HepG2 (cell line): ENCODE measurements around the gene TRERF1. TPM values are rescaled to one million over a fixed set of nuclear protein-coding genes. Genes with fewer than 3 reads are reported as not detected.

ENCODE experiments used
- ATAC-seq: fragments of 200-7000 bp; cut with Tn5 transposase; 3 replicates; pipeline ENCODE4 v1.9.1; 2020; ENCODE audit warnings: mild to moderate bottlenecking, moderate library complexity
- BruUV-seq: library from RNA; stranded (reverse); fragments of 400-500 nt; replicated peaks from 2 replicates; lab custom pipeline; 2021; lab: Mats Ljungman, UMichigan
- CTCF ChIA-PET: fragments of 300-600 bp; formaldehyde crosslinking; extraction: SDS; loops from one replicate; lab custom pipeline; 2021; ENCODE audit warnings: low total read pairs, inconsistent platforms, low intra/inter-chr PET ratio; lab: Yijun Ruan, JAX
- POLR2A ChIA-PET: fragments of 350-600 bp; sonication (Branson Sonifier 250); formaldehyde crosslinking; loops from one replicate; lab custom pipeline; 2020; ENCODE audit warnings: antibody characterized with exemption, inconsistent platforms; lab: Yijun Ruan, JAX
- DNase-seq: peaks from one replicate; pipeline ENCODE4 v3.0.0-alpha.2; 2015; ENCODE audit warnings: low spot score
- FAIRE-seq: peaks from 3 replicates; lab custom pipeline; 2011; peaks lifted over from hg19 to GRCh38; lab: Jason Lieb, UNC
- H2AFZ ChIP-seq: one replicate; pipeline ENCODE4 v1.6.1; 2011; ENCODE audit warnings: low read length, inconsistent platforms
- H3K27ac ChIP-seq: fragments of 300-600 bp; 3 replicates; pipeline ENCODE4 v1.8.0; 2011; ENCODE audit warnings: mixed run types, mild to moderate bottlenecking, mixed read lengths, low read length, inconsistent platforms; ENCODE audit not compliant: insufficient read depth; ENCODE audit errors: extremely low read length
- H3K27me3 ChIP-seq, 2 experiments: fragments of 200-600 bp in 1 of 2; 2 replicates in 1 of 2; 3 replicates in 1 of 2; pipeline versions ENCODE4 v1.6.0 to v1.8.0; 2011; ENCODE audit warnings: low read length in 2 of 2, mild to moderate bottlenecking in 2 of 2, moderate library complexity in 2 of 2, inconsistent platforms in 1 of 2; ENCODE audit not compliant: insufficient read depth in 2 of 2, control insufficient read depth in 1 of 2
- H3K36me3 ChIP-seq, 2 experiments: fragments of 200-600 bp in 1 of 2; replicated peaks in 1 of 2; 2 replicates in 1 of 2; 3 replicates in 1 of 2; pipeline versions ENCODE4 v1.5.1 to v1.8.0; 2011; ENCODE audit warnings: low read length in 2 of 2, inconsistent platforms in 1 of 2; ENCODE audit not compliant: insufficient read depth in 2 of 2, control insufficient read depth in 1 of 2
- H3K4me1 ChIP-seq: 2 replicates; pipeline ENCODE4 v1.5.1; 2012; ENCODE audit warnings: low read length, inconsistent platforms; ENCODE audit not compliant: insufficient read depth
- H3K4me2 ChIP-seq: 2 replicates; pipeline ENCODE4 v1.6.0; 2011; ENCODE audit warnings: low read depth, low read length, inconsistent platforms
- H3K4me3 ChIP-seq, 3 experiments: fragments of 200-600 bp in 1 of 3; sonication (generic), shearing (Covaris generic) in 1 of 3; replicated peaks in 1 of 3; 2 replicates each; pipeline ENCODE4 v1.5.1; 2011 to 2016; ENCODE audit warnings: low read length in 3 of 3, inconsistent platforms in 2 of 3, low read depth in 2 of 3, mild to moderate bottlenecking in 2 of 3, control low read depth in 1 of 3, mixed read lengths in 1 of 3; ENCODE audit not compliant: insufficient read depth in 1 of 3
- H3K79me2 ChIP-seq: one replicate; pipeline ENCODE4 v1.6.1; 2011; ENCODE audit warnings: low read length, inconsistent platforms; ENCODE audit not compliant: insufficient read depth
- H3K9ac ChIP-seq: 2 replicates; pipeline ENCODE4 v1.6.0; 2011; ENCODE audit warnings: mild to moderate bottlenecking, low read depth, low read length, inconsistent platforms; ENCODE audit not compliant: insufficient read depth
- H3K9me3 ChIP-seq: 2 replicates; pipeline ENCODE4 v1.5.1; 2012; ENCODE audit warnings: mild to moderate bottlenecking, low read length
- H4K20me1 ChIP-seq: 2 replicates; pipeline ENCODE4 v1.6.0; 2011; ENCODE audit warnings: inconsistent platforms, mild to moderate bottlenecking, low read length, moderate library complexity; ENCODE audit not compliant: insufficient read depth
- FOXK1 ChIP-seq: sonication (generic); formaldehyde crosslinking; IDR thresholded peaks from 2 replicates; pipeline ENCODE4 v1.4.0; 2020; ENCODE audit warnings: low read depth, missing genetic modification reagents, borderline replicate concordance
- MED8 ChIP-seq: sonication (generic); formaldehyde crosslinking; IDR thresholded peaks from 2 replicates; pipeline ENCODE4 v1.8.1; 2023; ENCODE audit warnings: mild to moderate bottlenecking, missing genetic modification reagents; ENCODE audit not compliant: insufficient replicate concordance
- SMAD3 ChIP-seq: sonication (generic); formaldehyde crosslinking; IDR thresholded peaks from 2 replicates; pipeline ENCODE4 v1.4.0; 2020; ENCODE audit warnings: missing genetic modification reagents
- SMARCE1 ChIP-seq: fragments of 450-650 bp; IDR thresholded peaks from 2 replicates; pipeline ENCODE4 v1.6.1; 2017; ENCODE audit warnings: borderline replicate concordance
- WGBS: methylation state at CpG from one replicate; pipeline ENCODE4 v1.1.6; 2017; ENCODE audit warnings: low lambda C conversion rate; 5-methylcytosine and 5-hydroxymethylcytosine counted together
- in situ Hi-C: cut with HindIII; loops from 2 replicates; pipeline ENCODE4 v1.10.0; 2017; ENCODE audit warnings: low pct_unique_long_range_greater_than_20kb; ENCODE audit not compliant: extremely low pct_ligation_motif_present
- intact Hi-C: fragments of 100-400 bp; cut with micrococcal nuclease; formaldehyde crosslinking; loops from one replicate; pipeline ENCODE4 v1.10.0; 2022; ENCODE audit not compliant: unreplicated experiment
- polyA plus RNA-seq, 8 experiments: library from polyadenylated mRNA; depleted of rRNA in 3 of 8; stranded (reverse) in 7 of 8; unstranded in 1 of 8; fragments of >200 nt; fragmentation: Illumina TruSeq in 4 of 8; extraction: Trizol in 4 of 8; gene quantifications; 2 replicates each; pipeline versions ENCODE4 v1.2.1 to v1.2.3, GENCODE V29; 2011 to 2016; ENCODE audit warnings: low read depth in 4 of 8, missing spikeins in 1 of 8, mixed read lengths in 1 of 8; ENCODE audit not compliant: insufficient read depth in 1 of 8
- total RNA-seq, 5 experiments: library from RNA; depleted of rRNA; stranded (reverse); fragments of >200 nt; fragmentation: Illumina TruSeq; extraction: Trizol; gene quantifications; 2 replicates each; pipeline ENCODE4 v1.2.3, GENCODE V29; 2016; ENCODE audit warnings: low read depth in 1 of 5
- TF ChIP-seq, protein P1 (sequence below), 2 experiments: fragments of 450-650 bp in 1 of 2; sonication (generic) in 1 of 2; formaldehyde crosslinking; IDR thresholded peaks; 2 replicates each; pipeline versions ENCODE4 v1.5.0 to v1.8.0; 2020 to 2022; ENCODE audit warnings: mild to moderate bottlenecking in 1 of 2, missing genetic modification reagents in 1 of 2

The TRERF1 gene
- total and polyA plus RNA-seq, 2 of the 13 experiments (the other 11 are each of a cell fraction or from before 2014, with no cell fraction given) = 0.02 TPM; not detected in 1

DNA sequence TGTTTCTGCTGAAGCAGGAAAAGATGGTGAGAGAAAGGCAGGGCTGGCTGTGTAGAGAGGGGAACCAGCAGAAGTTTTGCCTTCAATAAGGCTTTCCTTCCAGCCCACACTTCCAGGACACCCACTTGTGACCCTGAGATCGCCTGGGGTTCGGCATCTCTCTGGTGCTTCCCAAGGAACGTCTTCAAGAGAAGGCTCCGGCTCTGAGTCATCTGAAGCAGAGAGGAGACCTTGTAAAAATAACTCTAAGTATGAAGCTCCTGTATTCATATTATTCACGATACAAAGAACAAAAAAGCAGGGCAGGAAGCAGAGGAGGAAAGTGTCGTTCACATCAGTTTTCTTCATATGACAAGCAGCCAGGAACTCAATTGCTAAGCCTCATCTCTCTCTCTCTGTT lies 138.7 kb downstream of the TRERF1 start:
- POLR2A ChIA-PET = no interaction called here
- intact Hi-C loops = no loop called here
- CTCF ChIA-PET = no interaction called here
- DNase-seq (no peak), FAIRE-seq (no peak), ATAC-seq (no peak)
- H3K9me3 ChIP-seq = no peaks in the 10 kb centered on the region
- H3K79me2 ChIP-seq = no peaks in the 10 kb centered on the region
- no peaks in the 10 kb centered on the region for H4K20me1 ChIP-seq
- no peak for TF ChIP-seq MED8 (CRISPR knock-in tag)
- TF ChIP-seq, all 625 proteins: peak for 0
- in situ Hi-C loops = no loop called here
- H3K4me3 ChIP-seq = no peak overlapping the region
- H2AFZ ChIP-seq = no peak overlapping the region
- H3K27me3 ChIP-seq = peaks cover 4 to 23% of the 10 kb centered on the region in 2 experiments; a peak in 4 of 5 replicates
- no peak overlapping the region for H3K9ac ChIP-seq
- WGBS = 33% methylated on average over 6 of the region's 6 CpGs
- no TSS peak for BruUV-seq
- H3K4me2 ChIP-seq = no peak overlapping the region
- no peaks in the 10 kb centered on the region for H3K36me3 ChIP-seq
- peaks cover 13% of the 10 kb centered on the region; the same call in 1 of the 2 replicates for H3K4me1 ChIP-seq
- H3K27ac ChIP-seq = no peak overlapping the region

DNA sequence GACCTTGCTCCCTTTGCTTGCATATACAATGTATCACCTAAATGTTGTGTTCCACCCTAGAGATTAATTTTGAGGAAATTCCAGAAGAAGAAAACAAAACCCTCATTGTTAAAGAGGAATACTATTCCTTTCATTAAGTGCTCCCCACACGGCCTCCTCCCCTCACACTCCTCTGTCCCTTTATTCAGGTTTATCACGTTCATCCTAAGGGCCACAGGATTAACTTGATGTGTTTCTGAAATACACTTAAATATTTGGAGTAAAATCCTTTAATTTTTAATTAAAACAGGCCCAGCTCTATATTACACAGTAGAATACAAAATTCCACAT lies 144.6 kb downstream of the TRERF1 start:
- no peaks in the 10 kb centered on the region for H3K4me1 ChIP-seq
- peaks cover 2 to 23% of the 10 kb centered on the region in 2 experiments; a peak in 1 of 5 replicates for H3K27me3 ChIP-seq
- H3K9ac ChIP-seq = no peak overlapping the region
- DNase-seq (no peak), ATAC-seq (no peak), FAIRE-seq (no peak)
- ChIA-PET POLR2A (no interaction called here), CTCF (no interaction called here)
- no peaks in the 10 kb centered on the region for H3K9me3 ChIP-seq
- H3K36me3 ChIP-seq = no peaks in the 10 kb centered on the region
- H3K4me3 ChIP-seq = no peak overlapping the region
- H4K20me1 ChIP-seq = no peaks in the 10 kb centered on the region
- H2AFZ ChIP-seq = no peak overlapping the region
- no peaks in the 10 kb centered on the region for H3K79me2 ChIP-seq
- H3K27ac ChIP-seq = no peak overlapping the region
- H3K4me2 ChIP-seq = no peak overlapping the region
- BruUV-seq = no TSS peak
- intact Hi-C loops = loop anchor here (5.0 kb wide), 1 partner anchor 225 kb away; no protein-coding TSS in a partner anchor
- in situ Hi-C loops = loop anchor here (5.0 kb wide), 1 partner anchor 240 kb away; no protein-coding TSS in a partner anchor
- TF ChIP-seq, protein P1, sequence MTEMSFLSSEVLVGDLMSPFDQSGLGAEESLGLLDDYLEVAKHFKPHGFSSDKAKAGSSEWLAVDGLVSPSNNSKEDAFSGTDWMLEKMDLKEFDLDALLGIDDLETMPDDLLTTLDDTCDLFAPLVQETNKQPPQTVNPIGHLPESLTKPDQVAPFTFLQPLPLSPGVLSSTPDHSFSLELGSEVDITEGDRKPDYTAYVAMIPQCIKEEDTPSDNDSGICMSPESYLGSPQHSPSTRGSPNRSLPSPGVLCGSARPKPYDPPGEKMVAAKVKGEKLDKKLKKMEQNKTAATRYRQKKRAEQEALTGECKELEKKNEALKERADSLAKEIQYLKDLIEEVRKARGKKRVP (CRISPR knock-in tag; IDR thresholded peaks at IDR 0.05) = no peak
- no peak for TF ChIP-seq SMAD3
- no peak for TF ChIP-seq SMARCE1
- TF ChIP-seq FOXK1 (CRISPR knock-in tag) = no peak
- WGBS = 2% methylated on average over 2 of the region's 2 CpGs
